ENCODE data around the gene AKR1D1. TPM values are rescaled to one million over a fixed set of nuclear protein-coding genes. Genes with fewer than 3 reads are reported as not detected.

AKR1D1 gene
- total and polyA plus RNA-seq, 2 donors from 2014 or later, result not detected

DNA sequence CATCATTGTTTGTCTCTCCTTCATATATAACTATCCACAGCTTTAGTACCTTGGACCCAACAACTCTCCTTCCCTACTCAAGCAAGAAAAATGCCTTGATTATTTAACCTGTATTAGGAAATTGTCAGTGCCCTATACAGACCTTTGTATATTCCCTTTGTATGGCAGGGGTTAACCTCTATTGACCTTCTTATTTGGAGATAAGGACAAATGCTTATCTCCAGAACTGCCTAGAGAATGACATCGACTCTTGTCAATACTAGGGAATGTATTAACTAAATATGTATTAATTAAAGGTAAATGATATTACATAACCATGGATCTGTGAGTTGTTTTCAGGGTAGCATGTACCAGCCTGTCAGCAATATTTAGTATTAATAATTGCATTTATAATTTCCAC, 10.4 kb upstream of the AKR1D1 start:
- Histone ChIP-seq H3K9me3 (ENCODE audit: control insufficient read depth in 2 of 3, insufficient read depth in 1 of 3, low read length in 3 of 3) (no peaks in the 10 kb centered on the region), H3K27me3 (ENCODE audit: control insufficient read depth, insufficient read depth, low read length) (no peaks in the 10 kb centered on the region), H3K4me1 (ENCODE audit: control insufficient read depth in 2 of 3, insufficient read depth in 2 of 3, low read depth in 1 of 3, low read length in 3 of 3) (no peaks in the 10 kb centered on the region), H3K36me3 (ENCODE audit: control insufficient read depth in 2 of 3, insufficient read depth in 3 of 3, low read length in 3 of 3) (no peaks in the 10 kb centered on the region), H3K4me3 (ENCODE audit: low read length in 3 of 3) (no peak overlapping the region), H3K27ac (ENCODE audit: low read depth in 2 of 2, low read length in 2 of 2) (no peak overlapping the region), H3K9ac (ENCODE audit: low read length in 3 of 3) (no peak overlapping the region)
- no peak for DNase-seq
- intact Hi-C loops (cut with DNase I), result no loop called here
- FAIRE-seq, result no peak
- TF ChIP-seq, protein P1, sequence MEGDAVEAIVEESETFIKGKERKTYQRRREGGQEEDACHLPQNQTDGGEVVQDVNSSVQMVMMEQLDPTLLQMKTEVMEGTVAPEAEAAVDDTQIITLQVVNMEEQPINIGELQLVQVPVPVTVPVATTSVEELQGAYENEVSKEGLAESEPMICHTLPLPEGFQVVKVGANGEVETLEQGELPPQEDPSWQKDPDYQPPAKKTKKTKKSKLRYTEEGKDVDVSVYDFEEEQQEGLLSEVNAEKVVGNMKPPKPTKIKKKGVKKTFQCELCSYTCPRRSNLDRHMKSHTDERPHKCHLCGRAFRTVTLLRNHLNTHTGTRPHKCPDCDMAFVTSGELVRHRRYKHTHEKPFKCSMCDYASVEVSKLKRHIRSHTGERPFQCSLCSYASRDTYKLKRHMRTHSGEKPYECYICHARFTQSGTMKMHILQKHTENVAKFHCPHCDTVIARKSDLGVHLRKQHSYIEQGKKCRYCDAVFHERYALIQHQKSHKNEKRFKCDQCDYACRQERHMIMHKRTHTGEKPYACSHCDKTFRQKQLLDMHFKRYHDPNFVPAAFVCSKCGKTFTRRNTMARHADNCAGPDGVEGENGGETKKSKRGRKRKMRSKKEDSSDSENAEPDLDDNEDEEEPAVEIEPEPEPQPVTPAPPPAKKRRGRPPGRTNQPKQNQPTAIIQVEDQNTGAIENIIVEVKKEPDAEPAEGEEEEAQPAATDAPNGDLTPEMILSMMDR (IDR thresholded peaks at IDR 0.05; ENCODE audit: borderline replicate concordance, extremely low read depth, insufficient read depth), result no peak

DNA sequence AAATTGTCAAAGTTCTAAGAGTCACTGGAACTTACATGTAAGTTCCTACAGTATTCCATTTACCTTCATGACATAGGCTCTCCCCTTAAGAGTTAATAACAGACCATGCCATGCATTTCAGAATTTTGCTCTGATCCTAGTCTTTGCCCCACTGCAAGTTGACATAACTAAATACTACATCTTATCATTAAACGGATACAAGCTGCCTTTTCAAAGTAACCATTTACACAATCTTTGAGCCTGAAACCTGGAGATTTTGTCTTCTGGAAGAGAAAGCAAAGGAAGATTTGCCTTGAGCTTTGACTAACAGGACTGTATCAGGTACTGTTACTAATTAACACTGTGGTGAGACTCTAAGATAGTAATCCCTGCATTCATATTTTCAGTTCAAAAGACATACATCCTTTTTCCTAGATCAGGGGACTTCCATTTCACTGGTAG, 9.3 kb upstream of the AKR1D1 start:
- Histone ChIP-seq H3K36me3 (ENCODE audit: control insufficient read depth in 2 of 3, insufficient read depth in 3 of 3, low read length in 3 of 3) (no peaks in the 10 kb centered on the region), H3K4me1 (ENCODE audit: control insufficient read depth in 2 of 3, insufficient read depth in 2 of 3, low read depth in 1 of 3, low read length in 3 of 3) (no peaks in the 10 kb centered on the region), H3K27me3 (ENCODE audit: control insufficient read depth, insufficient read depth, low read length) (no peaks in the 10 kb centered on the region), H3K4me3 (ENCODE audit: low read length in 3 of 3) (no peak overlapping the region), H3K9ac (ENCODE audit: low read length in 3 of 3) (no peak overlapping the region), H3K27ac (ENCODE audit: low read depth in 2 of 2, low read length in 2 of 2) (no peak overlapping the region), H3K9me3 (ENCODE audit: control insufficient read depth in 2 of 3, insufficient read depth in 1 of 3, low read length in 3 of 3) (no peaks in the 10 kb centered on the region)
- no peak for FAIRE-seq
- DNase-seq, result no peak
- TF ChIP-seq, protein P1 (IDR thresholded peaks at IDR 0.05; ENCODE audit: borderline replicate concordance, extremely low read depth, insufficient read depth), result no peak
- intact Hi-C loops (cut with DNase I), result no loop called here

DNA sequence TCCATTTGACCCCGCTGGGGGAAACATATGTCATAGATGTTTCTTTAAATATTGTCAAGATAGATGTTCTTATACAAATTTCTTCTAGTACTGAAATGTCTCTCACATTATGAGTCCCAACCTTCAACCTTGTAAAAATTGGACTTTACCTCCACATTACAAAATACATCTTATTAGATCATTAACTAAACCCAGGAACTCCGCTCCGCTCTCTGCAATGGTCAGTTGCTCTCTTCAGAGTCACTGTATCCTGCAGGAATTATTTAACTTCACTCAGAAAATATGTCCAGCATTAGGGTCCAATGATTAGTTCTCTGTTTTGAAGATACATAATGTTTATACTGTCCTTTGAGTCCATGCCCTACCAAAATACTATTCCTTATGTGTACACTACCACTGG, 8.5 kb upstream of the AKR1D1 start:
- intact Hi-C loops (cut with DNase I), result no loop called here
- DNase-seq (no peak), FAIRE-seq (peak; percentile 41)
- Histone ChIP-seq H3K27me3 (ENCODE audit: control insufficient read depth, insufficient read depth, low read length) (no peaks in the 10 kb centered on the region), H3K9ac (ENCODE audit: low read length in 3 of 3) (no peak overlapping the region), H3K4me1 (ENCODE audit: control insufficient read depth in 2 of 3, insufficient read depth in 2 of 3, low read depth in 1 of 3, low read length in 3 of 3) (no peaks in the 10 kb centered on the region), H3K4me3 (ENCODE audit: low read length in 3 of 3) (no peak overlapping the region), H3K36me3 (ENCODE audit: control insufficient read depth in 2 of 3, insufficient read depth in 3 of 3, low read length in 3 of 3) (no peaks in the 10 kb centered on the region), H3K27ac (ENCODE audit: low read depth in 2 of 2, low read length in 2 of 2) (no peak overlapping the region), H3K9me3 (ENCODE audit: control insufficient read depth in 2 of 3, insufficient read depth in 1 of 3, low read length in 3 of 3) (no peaks in the 10 kb centered on the region)
- TF ChIP-seq, protein P1 (IDR thresholded peaks at IDR 0.05; ENCODE audit: borderline replicate concordance, extremely low read depth, insufficient read depth), result no peak

DNA sequence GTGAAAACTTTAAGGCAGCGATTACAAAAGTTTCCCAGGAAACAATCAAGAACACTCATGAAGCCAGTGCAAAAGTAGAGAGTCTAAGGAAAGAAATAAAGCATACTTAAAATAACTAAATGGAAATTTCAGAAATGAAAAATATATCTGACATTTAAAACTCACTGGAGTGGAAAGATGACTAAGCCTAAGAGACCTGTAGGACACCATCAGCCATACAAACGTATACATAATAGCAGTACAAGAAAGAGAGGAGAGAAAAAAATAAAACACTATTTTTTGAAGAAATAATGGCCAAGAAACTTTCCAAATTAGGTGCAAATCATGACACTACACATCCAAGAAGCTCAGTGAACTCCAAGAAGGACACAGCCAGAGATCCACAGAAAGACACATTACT, 5.4 kb upstream of the AKR1D1 start:
- DNase-seq (no peak), FAIRE-seq (no peak)
- TF ChIP-seq, protein P1 (IDR thresholded peaks at IDR 0.05; ENCODE audit: borderline replicate concordance, extremely low read depth, insufficient read depth), result no peak
- Histone ChIP-seq H3K36me3 (ENCODE audit: control insufficient read depth in 2 of 3, insufficient read depth in 3 of 3, low read length in 3 of 3) (no peaks in the 10 kb centered on the region), H3K4me1 (ENCODE audit: control insufficient read depth in 2 of 3, insufficient read depth in 2 of 3, low read depth in 1 of 3, low read length in 3 of 3) (no peaks in the 10 kb centered on the region), H3K27me3 (ENCODE audit: control insufficient read depth, insufficient read depth, low read length) (no peaks in the 10 kb centered on the region), H3K4me3 (ENCODE audit: low read length in 3 of 3) (no peak overlapping the region), H3K9ac (ENCODE audit: low read length in 3 of 3) (no peak overlapping the region), H3K9me3 (ENCODE audit: control insufficient read depth in 2 of 3, insufficient read depth in 1 of 3, low read length in 3 of 3) (no peaks in the 10 kb centered on the region), H3K27ac (ENCODE audit: low read depth in 2 of 2, low read length in 2 of 2) (no peak overlapping the region)
- intact Hi-C loops (cut with DNase I), result no loop called here

Measured in kidney (tissue), 14 donors.